Hepatic stellate cell (primary cell): Measurements from ENCODE around the gene MIS18BP1.
"Not testable (repeated sequence)": the region's sequence is repeated elsewhere in the genome, so short reads cannot be mapped to it uniquely, and the experiment has no call there.

ENCODE experiments used
- DNase-seq: peaks from one replicate; pipeline ENCODE4 v3.0.0; 2011; ENCODE audit warnings: low spot score

Gene MIS18BP1

DNA sequence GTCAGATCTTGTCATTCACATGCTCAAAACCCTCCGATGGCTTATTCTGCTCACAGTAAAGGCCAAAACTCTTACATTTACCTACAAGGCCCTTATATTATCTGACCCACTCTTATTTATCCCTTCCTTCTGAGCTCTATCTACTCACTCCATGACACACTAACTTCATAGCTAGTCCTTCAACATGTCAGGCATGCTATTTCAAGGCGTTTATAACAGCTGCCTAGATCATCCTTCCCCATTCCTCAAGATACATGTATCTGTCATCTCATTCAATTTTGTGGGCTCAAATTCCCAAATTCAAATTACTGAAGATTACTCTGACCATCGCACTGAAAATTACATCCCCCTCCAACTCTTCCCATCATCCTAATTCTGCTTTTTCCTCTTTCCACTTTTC, 6.9 kb downstream of the MIS18BP1 start:
- DNase-seq, result no peak

DNA sequence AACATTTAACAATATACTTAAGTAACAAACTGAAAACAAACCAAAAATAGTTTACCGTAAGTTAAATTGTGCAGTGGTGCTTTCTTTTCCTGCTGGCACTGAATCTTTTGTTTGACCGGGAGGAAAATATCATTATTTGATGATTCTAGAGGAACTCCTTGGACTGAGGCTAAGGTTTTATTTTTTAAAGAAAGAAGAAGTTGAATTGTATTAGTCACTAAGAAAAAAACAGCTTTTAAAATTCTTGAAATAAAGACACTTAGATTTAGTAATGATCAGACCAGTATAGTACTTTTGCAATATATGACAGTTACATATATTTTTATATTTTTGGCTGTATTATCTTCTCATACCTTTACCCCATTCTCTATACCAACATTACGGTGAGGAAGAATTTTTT, 10.3 kb downstream of the MIS18BP1 start:
- DNase-seq, result no peak

- no peak for DNase-seq
Measured at GRCh38 chr14:45238988-45239387, 14.0 kb downstream of the MIS18BP1 start.

GRCh38 chr14:45227566-45227965, 25.4 kb downstream of the MIS18BP1 start:
- DNase-seq, result no peak

- no peak for DNase-seq
Measured at GRCh38 chr14:45222485-45223262, 30.3 kb downstream of the MIS18BP1 start.

GRCh38 chr14:45214341-45214740, 38.7 kb downstream of the MIS18BP1 start:
- not testable (repeated sequence) for DNase-seq

GRCh38 chr14:45213716-45214115, 39.3 kb downstream of the MIS18BP1 start:
- not testable (repeated sequence) for DNase-seq

- no peak for DNase-seq
Measured at GRCh38 chr14:45212231-45212630, 40.8 kb downstream of the MIS18BP1 start.

GRCh38 chr14:45211295-45211694, 41.7 kb downstream of the MIS18BP1 start:
- DNase-seq, result no peak

- DNase-seq, result no peak
Measured at GRCh38 chr14:45210159-45210558, 42.8 kb downstream of the MIS18BP1 start.

DNA sequence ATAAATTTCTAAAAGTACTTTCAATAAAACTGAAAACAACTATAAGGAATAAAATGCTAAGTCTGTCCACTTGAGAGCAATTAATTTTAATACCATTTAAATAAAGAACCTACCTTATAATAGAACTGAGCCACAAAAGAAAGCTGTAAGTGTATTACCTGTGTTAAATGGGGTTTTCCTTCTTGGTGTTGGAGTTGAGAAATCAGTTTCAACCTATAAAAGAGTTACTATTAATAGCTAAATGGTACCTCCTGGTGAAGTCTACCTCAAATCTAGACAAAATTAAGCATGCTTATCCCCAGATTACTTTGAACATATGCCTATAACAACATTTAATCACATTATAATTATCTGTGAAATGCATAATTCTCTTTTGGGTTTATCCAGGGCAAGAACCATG, 48.8 kb downstream of the MIS18BP1 start:
- no peak for DNase-seq

- peak; percentile 6 for DNase-seq
Measured at GRCh38 chr14:45201905-45202304, 51.1 kb downstream of the MIS18BP1 start.

GRCh38 chr14:45199230-45199629, 53.8 kb downstream of the MIS18BP1 start:
- peak; percentile 6 for DNase-seq

GRCh38 chr14:45198551-45198950, 54.5 kb downstream of the MIS18BP1 start:
- DNase-seq, result no peak

DNA sequence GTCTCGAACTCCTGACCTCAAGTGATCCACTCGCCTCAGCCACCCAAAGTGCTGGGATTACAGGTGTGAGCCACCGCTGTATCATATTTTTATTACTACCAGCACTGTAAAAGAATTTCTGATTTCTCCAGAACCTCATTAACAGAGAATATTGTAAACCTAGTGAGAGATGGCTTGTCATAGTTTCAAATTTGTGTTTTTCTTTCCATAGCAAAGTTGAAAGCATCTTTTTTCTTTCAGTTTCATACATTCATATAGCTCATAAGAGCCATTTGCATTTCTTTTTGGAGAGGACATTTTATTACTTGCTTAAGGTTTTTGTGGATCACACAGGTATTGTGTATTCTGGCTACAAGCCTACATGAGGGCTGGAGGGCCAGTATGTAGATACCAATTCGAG, 58.0 kb downstream of the MIS18BP1 start:
- DNase-seq, result no peak

GRCh38 chr14:45185100-45185814, 67.7 kb downstream of the MIS18BP1 start:
- no peak for DNase-seq

DNA sequence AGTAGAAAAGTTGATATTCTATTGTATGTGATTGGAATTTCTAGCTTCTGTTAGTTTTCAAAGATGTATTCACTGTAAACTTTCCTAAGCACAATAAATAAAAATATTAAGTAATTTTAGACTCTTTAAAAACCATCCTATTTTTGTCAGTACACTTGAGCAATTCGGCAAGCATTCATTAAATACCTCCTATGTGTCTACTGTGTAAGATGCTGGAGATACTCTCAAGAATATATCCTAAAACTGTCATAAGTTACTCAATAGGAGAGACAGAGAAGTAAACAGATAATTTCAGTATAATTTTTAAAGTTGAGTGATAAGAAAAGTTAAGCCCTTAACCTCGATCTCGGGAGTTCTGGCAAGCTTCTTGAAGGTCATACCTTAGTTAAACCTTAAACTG, 71.2 kb downstream of the MIS18BP1 start:
- no peak for DNase-seq

DNA sequence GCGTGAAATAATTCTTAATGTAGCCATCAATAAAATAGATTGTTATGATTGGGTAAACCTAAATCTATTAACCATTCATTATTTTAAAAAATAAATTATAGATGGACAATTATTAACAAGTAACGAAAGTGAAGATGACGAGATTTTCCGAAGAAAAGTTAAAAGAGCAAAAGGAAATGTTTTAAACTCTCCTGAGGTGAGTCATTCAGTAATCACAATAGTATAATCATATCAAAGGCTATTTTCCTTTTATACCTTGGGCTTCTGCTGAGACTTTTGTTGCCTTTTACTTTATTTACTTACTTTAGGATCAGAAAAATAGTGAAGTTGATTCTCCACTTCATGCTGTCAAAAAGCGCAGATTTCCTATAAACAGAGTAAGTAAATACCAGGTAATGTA, 71.7 kb downstream of the MIS18BP1 start:
- DNase-seq, result no peak

DNA sequence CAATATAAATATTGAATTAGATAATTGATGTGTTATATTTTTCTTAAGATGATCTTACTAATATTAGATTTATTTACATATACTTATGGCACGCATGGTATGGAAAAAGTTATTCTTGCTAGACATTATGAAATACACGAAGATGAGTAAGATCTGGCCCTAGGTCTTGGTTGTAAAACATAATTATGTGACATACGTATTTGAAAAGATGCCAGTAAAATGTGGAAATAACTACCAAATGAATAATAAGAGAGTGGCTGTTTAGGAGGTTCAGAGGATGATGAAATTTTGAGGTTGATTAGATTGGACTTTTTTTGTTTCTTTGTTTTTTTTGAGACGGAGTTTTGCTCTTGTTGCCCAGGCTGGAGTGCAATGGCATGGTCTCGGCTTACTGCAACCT, 75.9 kb downstream of the MIS18BP1 start:
- peak; percentile 43 for DNase-seq

GRCh38 chr14:45169906-45170305, 83.1 kb downstream of the MIS18BP1 start:
- DNase-seq, result no peak

- DNase-seq, result no peak
Measured at GRCh38 chr14:45156067-45156466, 96.9 kb downstream of the MIS18BP1 start.
